H1 (cell line): ENCODE measurements around the gene UMOD. TPM values are rescaled to one million over a fixed set of nuclear protein-coding genes. Genes with fewer than 3 reads are reported as not detected.

Experiments
- CHD1 ChIP-seq: IDR thresholded peaks from 2 replicates; pipeline ENCODE4 v1.6.1; 2012; ENCODE audit warnings: low read depth, low read length, improper control_type of control experiment
- EP300 ChIP-seq, 2 experiments: IDR thresholded peaks; 1 replicate in 1 of 2; 2 replicates in 1 of 2; pipeline ENCODE4 v1.6.1; 2011 to 2012; ENCODE audit warnings: low read depth in 2 of 2, low read length in 2 of 2, mild to moderate bottlenecking in 2 of 2, borderline replicate concordance in 1 of 2, inconsistent platforms in 1 of 2, moderate library complexity in 1 of 2
- TCF12 ChIP-seq: IDR thresholded peaks from 2 replicates; pipeline ENCODE4 v1.6.1; 2011; ENCODE audit warnings: low read depth, mild to moderate bottlenecking, low read length
- polyA plus RNA-seq, 7 experiments: library from polyadenylated mRNA; depleted of rRNA in 3 of 7; stranded (reverse) in 5 of 7; unstranded in 2 of 7; fragments of >200 nt in 5 of 7; fragments of 200-250 nt in 2 of 7; gene quantifications; 1 replicate in 5 of 7; 2 replicates in 1 of 7; 4 replicates in 1 of 7; pipeline versions ENCODE4 v1.2.1 to v1.2.3, GENCODE V29; 2011 to 2013; ENCODE audit warnings: missing spikeins in 2 of 7, mixed read lengths in 2 of 7
- total RNA-seq: library from RNA; stranded (reverse); fragmentation: NEBNext Ultra II Directional; extraction: Animal tissue kit (Norgen Biotek cat#: 25700); gene quantifications from 2 replicates; pipeline ENCODE4 v1.2.1, GENCODE V29; 2021

The UMOD gene
- total and polyA plus RNA-seq, 2 of the 8 experiments (the other 6 are each of a cell fraction or from before 2014, with no cell fraction given), result not detected

GRCh38 chr16:20311548-20311947 is 41.0 kb downstream of the UMOD start (continued):
- TF ChIP-seq EP300 (IDR thresholded peaks at IDR 0.05; ENCODE audit: borderline replicate concordance in 1 of 2, low read depth in 2 of 2, low read length in 2 of 2) (no peak), TCF12 (no peak), CHD1 (no peak)
- TF ChIP-seq, all 59 proteins: peak for 0
